Measurements from ENCODE around the gene SLC25A5.
"Not testable (repeated sequence)": the region's sequence is repeated elsewhere in the genome, so short reads cannot be mapped to it uniquely, and the experiment has no call there.

The SLC25A5 gene

DNA sequence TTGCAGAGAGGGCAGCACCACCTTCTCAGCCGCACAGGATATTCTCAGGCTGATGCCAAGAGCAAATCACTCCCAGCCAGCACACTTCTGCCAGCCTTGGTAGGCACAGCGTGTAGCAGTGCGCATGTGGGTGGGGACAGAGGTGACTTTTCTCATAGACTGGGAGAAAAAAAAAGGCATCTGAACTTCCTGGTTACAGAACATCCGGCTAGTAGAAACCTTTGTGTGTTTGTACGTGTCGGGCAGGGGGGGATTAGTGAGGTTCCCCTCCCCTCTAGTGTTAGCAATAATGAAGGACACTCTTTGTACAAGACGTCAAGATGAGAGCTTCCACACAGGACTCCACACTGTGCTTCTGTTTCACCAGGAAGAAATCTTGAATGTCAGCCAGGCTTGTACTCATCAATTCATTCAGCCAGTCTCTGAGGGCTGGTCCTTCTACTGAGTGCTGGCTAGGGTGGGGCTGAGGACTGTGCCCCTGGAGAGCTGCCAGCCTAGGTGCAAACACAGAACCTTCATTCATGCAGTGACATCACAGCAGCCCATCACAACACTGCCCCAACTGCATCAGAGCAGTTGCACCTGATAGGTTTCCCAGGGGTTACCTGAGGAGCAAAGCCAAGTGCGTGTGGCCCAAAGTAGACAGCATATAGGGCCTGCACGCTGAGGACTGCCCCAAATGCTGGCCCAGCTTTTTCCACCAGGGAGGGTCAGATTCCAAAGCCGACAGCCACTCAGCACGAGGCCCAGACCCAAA, 34.7 kb downstream of the SLC25A5 start:
- in situ Hi-C loops (cut with MboI; ENCODE audit: low sequenced_read_pairs): no loop called here

DNA sequence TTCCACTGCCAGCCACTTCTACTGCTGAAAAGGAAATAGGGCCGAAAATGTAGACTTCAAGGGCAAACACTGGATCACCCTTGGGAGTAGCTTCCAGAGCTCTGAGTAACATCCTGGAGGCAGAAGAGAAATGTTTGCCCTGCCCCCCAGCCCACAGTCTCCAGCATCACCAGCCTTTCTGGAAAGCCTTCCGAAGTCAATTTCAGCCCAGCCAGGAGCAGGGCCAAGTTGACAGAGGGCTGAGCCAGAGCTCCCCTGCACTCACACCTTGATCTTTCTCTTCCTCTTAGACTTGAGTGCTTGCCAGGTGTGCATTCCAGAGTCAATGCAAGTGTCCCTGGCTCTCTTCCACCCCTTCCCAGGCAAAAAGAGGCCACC, 35.2 kb downstream of the SLC25A5 start:
- in situ Hi-C loops (cut with MboI; ENCODE audit: low sequenced_read_pairs): no loop called here

DNA sequence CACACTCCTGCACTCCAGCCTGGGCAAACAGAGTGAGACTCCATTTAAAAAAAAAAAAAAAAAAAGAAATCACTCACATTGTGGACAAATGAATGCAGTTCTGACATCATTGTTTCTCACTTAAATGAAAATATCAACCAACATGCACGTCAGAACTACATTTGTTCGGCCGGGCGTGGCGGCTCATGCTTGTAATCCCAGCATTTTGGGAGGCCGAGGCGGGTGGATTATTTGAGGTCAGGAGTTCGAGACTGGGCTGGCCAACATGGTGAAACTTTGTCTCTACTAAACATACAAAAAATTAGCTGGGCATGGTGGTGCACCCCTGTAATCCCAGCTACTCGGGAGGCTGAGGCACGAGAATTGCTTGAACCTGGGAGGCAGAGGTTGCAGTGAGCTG, 36.9 kb downstream of the SLC25A5 start:
- in situ Hi-C loops (cut with MboI; ENCODE audit: low sequenced_read_pairs): not testable (repeated sequence)

DNA sequence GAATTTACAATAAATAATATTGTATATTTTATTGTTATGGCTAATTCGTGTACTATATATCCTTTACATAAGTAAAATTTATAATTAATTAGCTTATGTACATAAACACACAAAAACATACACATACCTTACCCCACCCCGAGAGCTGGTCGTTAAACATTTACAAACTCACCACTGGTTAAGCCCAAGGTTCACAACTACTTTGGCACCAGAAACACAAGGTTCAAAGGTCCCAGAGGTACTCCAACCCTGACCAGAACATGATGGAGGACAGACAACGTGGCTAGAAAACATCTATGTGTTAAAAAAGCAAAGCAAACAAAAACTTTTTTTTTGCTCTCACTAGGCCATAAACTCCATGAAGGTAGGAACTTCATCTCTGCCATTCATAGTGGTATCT, 37.7 kb downstream of the SLC25A5 start:
- in situ Hi-C loops (cut with MboI; ENCODE audit: low sequenced_read_pairs): no loop called here

DNA sequence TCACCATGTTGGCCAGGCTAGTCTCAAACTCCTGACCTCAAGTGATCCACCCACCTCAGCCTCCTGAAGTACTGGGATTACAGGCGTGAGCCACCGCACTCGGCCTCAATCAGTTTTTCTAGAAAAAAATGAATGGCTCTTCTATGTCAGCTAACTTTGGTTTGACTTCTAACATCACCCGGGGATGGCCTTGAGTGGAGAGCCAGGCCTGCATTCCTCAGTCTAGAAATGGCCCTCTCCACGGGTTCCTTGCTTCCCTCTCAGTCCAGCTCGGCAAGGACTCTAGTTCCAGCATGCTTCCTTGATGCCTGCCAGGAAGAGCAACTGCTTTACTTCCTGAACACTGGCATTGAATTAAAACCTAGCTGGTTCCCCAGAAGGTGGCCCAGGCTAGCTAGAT, 39.0 kb downstream of the SLC25A5 start:
- in situ Hi-C loops (cut with MboI; ENCODE audit: low sequenced_read_pairs): no loop called here

DNA sequence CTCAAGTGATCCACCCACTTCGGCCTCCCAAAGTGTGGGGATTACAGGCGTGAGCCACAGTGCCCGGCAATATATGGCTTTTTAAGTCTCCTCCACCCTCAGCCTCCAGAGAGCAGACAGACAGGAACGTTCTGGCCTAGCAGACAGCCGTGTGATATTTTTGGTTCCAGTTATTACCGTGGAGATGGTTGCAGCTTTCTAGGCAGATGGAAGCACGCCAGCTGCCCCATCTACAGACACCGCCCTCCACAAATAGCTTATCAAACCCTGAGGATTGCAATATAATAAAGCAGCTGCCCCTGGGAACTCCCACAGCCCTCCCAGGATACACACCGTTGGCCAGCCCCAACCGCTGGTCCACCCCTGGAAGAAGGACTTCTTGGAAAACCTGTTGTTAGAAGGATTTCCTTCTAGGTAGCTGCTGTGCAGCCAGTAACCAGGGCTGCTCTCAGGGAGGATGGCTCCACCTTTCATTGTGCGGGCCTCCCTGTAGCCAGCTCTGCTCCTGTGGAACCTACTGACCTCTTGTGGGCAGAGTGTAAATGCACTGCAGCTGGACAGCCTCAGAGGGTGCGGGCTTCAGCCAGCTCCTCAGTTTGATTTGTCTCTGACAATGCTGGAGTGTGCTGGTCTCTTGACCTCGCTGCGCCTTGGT, 44.0 kb downstream of the SLC25A5 start:
- in situ Hi-C loops (cut with MboI; ENCODE audit: low sequenced_read_pairs): no loop called here

DNA sequence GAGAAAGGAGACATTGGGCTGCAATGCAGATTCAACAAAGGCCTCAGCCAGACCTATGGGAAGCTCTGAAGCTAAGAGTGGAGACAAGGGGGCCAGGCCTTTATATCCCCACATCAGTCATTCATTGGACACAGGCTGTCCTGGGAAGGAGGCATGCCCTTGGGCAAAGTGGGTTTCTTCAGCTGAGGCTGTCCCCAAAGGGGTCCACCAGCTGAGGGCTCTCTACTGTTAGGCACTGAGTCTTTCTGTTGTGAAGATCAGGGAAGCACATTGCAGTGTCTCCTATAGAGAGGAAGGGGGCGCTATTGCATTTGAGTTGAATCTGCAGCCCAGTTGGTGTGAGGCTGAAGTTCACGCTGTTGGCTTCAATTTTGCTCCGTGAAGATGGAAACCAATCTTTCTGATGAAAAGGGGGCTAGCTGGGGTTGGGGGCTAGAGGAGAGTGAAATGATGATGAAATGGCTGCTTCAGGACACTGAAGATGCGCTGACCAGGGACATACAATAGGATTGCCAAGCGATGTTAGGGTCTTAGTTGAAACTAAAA, 48.0 kb downstream of the SLC25A5 start:
- in situ Hi-C loops (cut with MboI; ENCODE audit: low sequenced_read_pairs): no loop called here

DNA sequence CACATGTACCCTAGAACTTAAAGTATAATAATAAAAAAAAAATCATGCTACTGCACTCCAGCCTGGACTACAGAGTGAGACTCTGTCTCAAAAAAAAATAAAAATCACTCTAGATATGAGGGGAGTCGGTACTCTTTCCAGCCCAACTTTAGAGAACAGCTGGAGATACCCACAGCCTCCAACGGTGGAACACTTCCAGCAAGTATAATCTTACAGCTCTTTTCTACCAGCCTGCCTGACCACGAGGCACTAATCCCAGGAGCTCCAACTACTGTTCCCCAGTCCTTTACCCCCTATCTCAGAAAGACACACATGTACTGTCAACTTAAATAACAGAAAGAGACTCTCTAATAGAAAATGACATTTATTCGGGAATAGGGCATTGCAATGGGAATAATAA, 50.1 kb downstream of the SLC25A5 start:
- in situ Hi-C loops (cut with MboI; ENCODE audit: low sequenced_read_pairs): no loop called here

All from hTERT RPE-1 (cell line).